ENCODE results near the gene GALNT9.

GRCh38 chr12:132186857-132187620, 142.3 kb downstream of the GALNT9 start:
- TF ChIP-seq NFRKB (IDR thresholded peaks at IDR 0.05) (no peak), FOXM1 (IDR thresholded peaks at IDR 0.05; ENCODE audit: borderline replicate concordance) (no peak), ELF4 (IDR thresholded peaks at IDR 0.05) (no peak), PKNOX1 (IDR thresholded peaks at IDR 0.05) (no peak), ZNF384 (IDR thresholded peaks at IDR 0.05) (no peak), SUZ12 (IDR thresholded peaks at IDR 0.05) (no peak), HDGF (IDR thresholded peaks at IDR 0.05; ENCODE audit: borderline replicate concordance) (no peak), BHLHE40 (IDR thresholded peaks at IDR 0.05; ENCODE audit: borderline replicate concordance) (no peak), FOXK2 (IDR thresholded peaks at IDR 0.05) (no peak), TARDBP (IDR thresholded peaks at IDR 0.05) (no peak), SP1 (IDR thresholded peaks at IDR 0.05) (no peak), LEF1 (IDR thresholded peaks at IDR 0.05; ENCODE audit: borderline replicate concordance) (no peak)

Measured in HEK293T (cell line).